HEK293 (cell line): ENCODE measurements around the gene CACYBP.

Experiments
- CTCF ChIA-PET: fragments of 350-600 bp; formaldehyde crosslinking; extraction: SDS; loops from one replicate; lab custom pipeline; 2021; ENCODE audit warnings: antibody characterized with exemption; lab: Yijun Ruan, JAX
- POLR2A ChIA-PET: fragments of 300-600 bp; formaldehyde crosslinking; extraction: SDS; loops from one replicate; lab custom pipeline; 2020; ENCODE audit warnings: antibody characterized with exemption, inconsistent platforms; lab: Yijun Ruan, JAX
- H3K27ac ChIP-seq: fragments of 200-500 bp; sonication (Bioruptor generic); 2 replicates; pipeline ENCODE4 v1.5.1; 2014; ENCODE audit warnings: low read depth, low read length, control low read depth, inconsistent platforms; ENCODE audit errors: extremely low read depth
- H3K36me3 ChIP-seq, 2 experiments: fragments of 200-500 bp in 1 of 2; sonication (Bioruptor generic) in 1 of 2; 1 replicate in 1 of 2; 2 replicates in 1 of 2; pipeline ENCODE4 v1.5.1; 2014 to 2017; ENCODE audit warnings: inconsistent platforms in 2 of 2, low read length in 2 of 2; ENCODE audit not compliant: control insufficient read depth in 2 of 2, insufficient read depth in 1 of 2
- H3K4me1 ChIP-seq: fragments of 200-500 bp; sonication (Bioruptor generic); 2 replicates; pipeline ENCODE4 v1.5.1; 2014; ENCODE audit warnings: mild to moderate bottlenecking, low read length, inconsistent platforms; ENCODE audit not compliant: control insufficient read depth, insufficient read depth
- H3K4me3 ChIP-seq: 2 replicates; pipeline ENCODE4 v1.5.1; 2011; ENCODE audit warnings: low read depth, mild to moderate bottlenecking, control low read depth, low read length, moderate library complexity
- H3K9me3 ChIP-seq: fragments of 200-500 bp; sonication (Bioruptor generic); 2 replicates; pipeline ENCODE4 v1.5.1; 2014; ENCODE audit warnings: low read depth, low read length, inconsistent platforms; ENCODE audit not compliant: control insufficient read depth, insufficient read depth
- KLF8 ChIP-seq: fragments of 450-650 bp; formaldehyde crosslinking; IDR thresholded peaks from 2 replicates; pipeline ENCODE4 v1.5.1; 2016; ENCODE audit warnings: missing biosample characterization, missing genetic modification characterization
- PRDM6 ChIP-seq: fragments of 450-650 bp; formaldehyde crosslinking; IDR thresholded peaks from 2 replicates; pipeline ENCODE4 v1.5.1; 2017; ENCODE audit warnings: missing biosample characterization, missing genetic modification characterization
- TCF7L2 ChIP-seq: IDR thresholded peaks from 2 replicates; pipeline ENCODE4 v1.6.1; 2011; ENCODE audit warnings: low read depth, mild to moderate bottlenecking, inconsistent platforms, low read length, moderate library complexity, borderline replicate concordance
- TSHZ1 ChIP-seq: fragments of 450-650 bp; formaldehyde crosslinking; IDR thresholded peaks from 2 replicates; pipeline ENCODE4 v1.5.1; 2016; ENCODE audit warnings: missing biosample characterization, missing genetic modification characterization, borderline replicate concordance
- ZEB2 ChIP-seq: fragments of 450-650 bp; formaldehyde crosslinking; IDR thresholded peaks from 2 replicates; pipeline ENCODE4 v1.5.1; 2016; ENCODE audit warnings: missing biosample characterization, missing genetic modification characterization
- ZFP41 ChIP-seq: fragments of 450-650 bp; formaldehyde crosslinking; IDR thresholded peaks from 2 replicates; pipeline ENCODE4 v1.5.1; 2016; ENCODE audit warnings: missing biosample characterization, missing genetic modification characterization, borderline replicate concordance
- ZNF518A ChIP-seq: fragments of 450-650 bp; formaldehyde crosslinking; conservative IDR thresholded peaks from 2 replicates; pipeline ENCODE4 v1.5.1; 2016; ENCODE audit warnings: low read depth, missing biosample characterization, missing genetic modification characterization
- ZNF701 ChIP-seq: fragments of 450-650 bp; formaldehyde crosslinking; IDR thresholded peaks from 2 replicates; pipeline ENCODE4 v1.5.1; 2016; ENCODE audit warnings: missing biosample characterization, missing genetic modification characterization
- ZNF747 ChIP-seq: fragments of 450-650 bp; formaldehyde crosslinking; IDR thresholded peaks from 2 replicates; pipeline ENCODE4 v1.5.1; 2016; ENCODE audit warnings: missing biosample characterization, missing genetic modification characterization
- ZNF791 ChIP-seq: fragments of 450-650 bp; formaldehyde crosslinking; IDR thresholded peaks from 2 replicates; pipeline ENCODE4 v1.5.1; 2016; ENCODE audit warnings: missing biosample characterization, missing genetic modification characterization

The CACYBP gene

GRCh38 chr1:174965362-174966007 is 34.3 kb upstream of the CACYBP start:
- H3K4me3 ChIP-seq, result no peak overlapping the region
- TF ChIP-seq TSHZ1 (tag by site-specific recombination) (no peak), ZNF747 (tag by site-specific recombination) (no peak), ZFP41 (tag by site-specific recombination) (no peak), TCF7L2 (no peak), ZEB2 (no peak)
- no peak overlapping the region for H3K27ac ChIP-seq
- H3K4me1 ChIP-seq, result peaks cover 17% of the 10 kb centered on the region
- no peaks in the 10 kb centered on the region for H3K36me3 ChIP-seq
- CTCF ChIA-PET, result interaction anchor here (0.6 to 2.0 kb wide), 3 partner anchors 17 to 747 kb away, joined by 4 to 8 read pairs (median 7); no protein-coding TSS in a partner anchor
- no peaks in the 10 kb centered on the region for H3K9me3 ChIP-seq
- POLR2A ChIA-PET, result interaction anchor here (1.3 kb wide), 1 partner anchor 33 kb away, joined by 5 read pairs; no protein-coding TSS in a partner anchor

GRCh38 chr1:174966008-174966572 is 33.7 kb upstream of the CACYBP start:
- ChIA-PET CTCF (interaction anchor here (0.7 to 1.4 kb wide), 2 partner anchors 17 to 411 kb away, joined by 3 to 8 read pairs; no protein-coding TSS in a partner anchor), POLR2A (interaction anchor here (1.3 kb wide), 1 partner anchor 33 kb away, joined by 5 read pairs; no protein-coding TSS in a partner anchor)
- TF ChIP-seq ZNF518A (no peak), PRDM6 (tag by site-specific recombination) (0 out of 2 replicates have a peak, but pooled peaks have one; percentile 34), ZNF791 (tag by site-specific recombination) (no peak), KLF8 (tag by site-specific recombination) (no peak), ZNF701 (tag by site-specific recombination) (no peak)
- H3K4me1 ChIP-seq, result peaks cover 17% of the 10 kb centered on the region
- no peaks in the 10 kb centered on the region for H3K36me3 ChIP-seq
- H3K4me3 ChIP-seq, result no peak overlapping the region
- no peaks in the 10 kb centered on the region for H3K9me3 ChIP-seq
- no peak overlapping the region for H3K27ac ChIP-seq
